CD14-positive monocyte (primary cell): ENCODE data around the gene DNAI1. TPM values are rescaled to one million over a fixed set of nuclear protein-coding genes. Genes with fewer than 3 reads are reported as not detected.

Experiments
- DNase-seq, 3 donors: peaks; one replicate each; pipeline ENCODE4 v3.0.0-alpha.2; 2011 to 2022
- H2AFZ ChIP-seq: 2 replicates; pipeline ENCODE4 v1.6.0; 2012; ENCODE audit warnings: mild to moderate bottlenecking, low read depth, low read length, inconsistent platforms; ENCODE audit not compliant: insufficient read depth, poor library complexity, severe bottlenecking
- H3K27ac ChIP-seq, 2 donors: 1 replicate in 1 of 2; 2 replicates in 1 of 2; pipeline ENCODE4 v1.5.1; 2012 to 2013; ENCODE audit warnings: low read length in 2 of 2, control low read depth in 1 of 2, inconsistent platforms in 1 of 2, low read depth in 1 of 2, mild to moderate bottlenecking in 1 of 2
- H3K27me3 ChIP-seq, 2 donors: one replicate each; pipeline versions ENCODE4 v1.6.0 to v1.6.1; 2011 to 2013; ENCODE audit warnings: low read length in 2 of 2; ENCODE audit not compliant: control insufficient read depth in 2 of 2, insufficient read depth in 2 of 2
- H3K36me3 ChIP-seq, 2 donors: replicated peaks in 1 of 2; 1 replicate in 1 of 2; 2 replicates in 1 of 2; pipeline versions ENCODE4 v1.5.1 to v1.6.1; 2012 to 2013; ENCODE audit warnings: low read length in 2 of 2, control low read depth in 1 of 2, inconsistent platforms in 1 of 2, mild to moderate bottlenecking in 1 of 2; ENCODE audit not compliant: insufficient read depth in 2 of 2, control insufficient read depth in 1 of 2
- H3K4me1 ChIP-seq, 2 donors: 1 replicate in 1 of 2; 2 replicates in 1 of 2; pipeline versions ENCODE4 v1.5.1 to v1.6.1; 2012 to 2013; ENCODE audit warnings: low read length in 2 of 2, control low read depth in 1 of 2, inconsistent platforms in 1 of 2, mild to moderate bottlenecking in 1 of 2, moderate library complexity in 1 of 2; ENCODE audit not compliant: insufficient read depth in 2 of 2, control insufficient read depth in 1 of 2
- H3K4me2 ChIP-seq: replicated peaks from 2 replicates; pipeline ENCODE3; 2012; ENCODE audit warnings: low read length, moderate library complexity, mild to moderate bottlenecking; ENCODE audit not compliant: poor library complexity, severe bottlenecking; ENCODE audit errors: extremely low read depth
- H3K4me3 ChIP-seq, 3 experiments: fragments of 200-600 bp in 1 of 3; sonication (generic) in 1 of 3; replicated peaks in 1 of 3; 1 replicate in 2 of 3; 2 replicates in 1 of 3; pipeline ENCODE4 v1.5.1; 2011 to 2013; ENCODE audit warnings: low read length in 3 of 3, mild to moderate bottlenecking in 3 of 3, control low read depth in 2 of 3, low read depth in 2 of 3, inconsistent platforms in 1 of 3, moderate library complexity in 1 of 3
- H3K79me2 ChIP-seq: 2 replicates; pipeline ENCODE4 v1.6.0; 2012; ENCODE audit warnings: mild to moderate bottlenecking, control low read depth, inconsistent platforms, low read length, moderate library complexity; ENCODE audit not compliant: insufficient read depth
- H3K9ac ChIP-seq: 2 replicates; pipeline ENCODE4 v1.6.0; 2017; ENCODE audit warnings: low read length, mild to moderate bottlenecking; ENCODE audit not compliant: insufficient read depth, poor library complexity, severe bottlenecking
- H3K9me3 ChIP-seq, 2 donors: replicated peaks in 1 of 2; 1 replicate in 1 of 2; 2 replicates in 1 of 2; pipeline versions ENCODE4 v1.5.1 to v1.6.1; 2012 to 2013; ENCODE audit warnings: low read length in 2 of 2, control low read depth in 1 of 2; ENCODE audit not compliant: control insufficient read depth in 1 of 2, insufficient read depth in 1 of 2
- H4K20me1 ChIP-seq: 2 replicates; pipeline ENCODE4 v1.6.0; 2012; ENCODE audit warnings: mild to moderate bottlenecking, low read length, control low read depth, moderate library complexity; ENCODE audit not compliant: insufficient read depth
- H3K27ac Mint-ChIP-seq, 7 donors: one replicate each; pipeline ENCODE4 v1.8.0; 2020; ENCODE audit warnings: mild to moderate bottlenecking in 7 of 7, mixed read lengths in 7 of 7, moderate library complexity in 6 of 7, inconsistent platforms in 2 of 7
- H3K27me3 Mint-ChIP-seq, 3 donors: one replicate each; pipeline ENCODE4 v1.8.0; 2021 to 2022; ENCODE audit warnings: low read depth in 3 of 3, mild to moderate bottlenecking in 3 of 3, mixed read lengths in 3 of 3, moderate library complexity in 3 of 3, inconsistent platforms in 1 of 3
- H3K36me3 Mint-ChIP-seq, 2 donors: one replicate each; pipeline ENCODE4 v1.8.0; 2020; ENCODE audit warnings: mixed read lengths in 2 of 2, inconsistent platforms in 1 of 2, mild to moderate bottlenecking in 1 of 2
- H3K4me1 Mint-ChIP-seq: one replicate; pipeline ENCODE4 v1.8.0; 2020; ENCODE audit warnings: mild to moderate bottlenecking, mixed read lengths
- H3K4me3 Mint-ChIP-seq, 2 donors: one replicate each; pipeline ENCODE4 v1.8.0; 2020; ENCODE audit warnings: mild to moderate bottlenecking in 2 of 2, mixed read lengths in 2 of 2, moderate library complexity in 1 of 2
- H3K9me3 Mint-ChIP-seq, 7 donors: one replicate each; pipeline ENCODE4 v1.8.0; 2020 to 2022; ENCODE audit warnings: mixed read lengths in 7 of 7, mild to moderate bottlenecking in 6 of 7, moderate library complexity in 6 of 7, inconsistent platforms in 2 of 7
- WGBS: methylation state at CpG from one replicate; pipeline ENCODE4 v1.1.5; 2013; ENCODE audit warnings: missing lambda C conversion rate; ENCODE audit not compliant: insufficient coverage; 5-methylcytosine and 5-hydroxymethylcytosine counted together
- intact Hi-C, 2 donors: fragments of 100-400 bp; cut with micrococcal nuclease; formaldehyde crosslinking; loops; one replicate each; pipeline versions ENCODE4 v1.15.0 to v1.15.1; 2023
- polyA plus RNA-seq, 3 donors: library from polyadenylated mRNA; depleted of rRNA in 1 of 3; unstranded in 2 of 3; stranded (reverse) in 1 of 3; fragments of 300-500 nt in 2 of 3; fragments of >200 nt in 1 of 3; fragmentation: Illumina TruSeq in 2 of 3; gene quantifications; 1 replicate in 2 of 3; 2 replicates in 1 of 3; pipeline ENCODE4 v1.2.3, GENCODE V29; 2012 to 2021
- TF ChIP-seq, protein P1 (sequence below): fragments of 200-600 bp; IDR thresholded peaks from one replicate; pipeline ENCODE4 v1.8.0; 2022; ENCODE audit warnings: antibody characterized with exemption, mild to moderate bottlenecking

DNAI1 gene
- polyA plus RNA-seq, 3 donors, result not detected

DNA sequence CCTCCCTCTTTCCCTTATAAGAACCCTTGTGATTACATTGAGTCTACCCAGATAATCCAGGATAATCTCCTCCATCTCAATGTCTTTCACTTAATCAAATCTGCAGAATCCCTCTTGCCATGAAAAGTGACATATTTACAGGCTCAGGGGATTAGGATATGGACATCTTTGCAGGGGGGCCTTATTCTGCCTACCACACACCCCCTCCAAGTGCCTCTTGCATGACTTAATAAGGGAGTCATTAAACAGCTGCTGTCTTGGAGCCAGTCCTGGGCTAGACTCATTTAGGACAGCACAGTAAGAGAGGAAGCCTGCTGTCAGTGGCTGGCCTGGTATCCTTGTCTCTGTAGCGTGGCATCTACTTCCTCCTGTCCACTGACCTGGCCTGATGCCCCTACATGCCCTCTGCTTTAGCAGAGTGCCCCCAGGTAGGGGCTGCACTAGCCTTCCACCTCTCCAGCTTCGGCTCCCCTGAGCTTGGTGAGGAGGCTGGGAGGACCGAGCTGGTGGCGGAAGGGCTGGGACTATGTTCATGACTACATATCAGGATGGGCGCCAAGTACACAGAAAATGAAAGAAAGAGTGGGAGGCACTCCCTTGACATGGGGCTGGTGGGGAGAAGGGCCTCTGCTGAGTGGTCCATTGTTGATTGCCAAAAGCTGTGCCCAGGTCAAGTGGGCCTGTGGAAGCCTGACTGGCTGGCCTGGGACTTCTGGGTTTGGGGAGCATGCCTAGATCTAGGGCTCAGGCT is 46.9 kb downstream of the DNAI1 start:
- H3K79me2 ChIP-seq, result no peaks in the 10 kb centered on the region
- no peak for DNase-seq
- TF ChIP-seq, protein P1, sequence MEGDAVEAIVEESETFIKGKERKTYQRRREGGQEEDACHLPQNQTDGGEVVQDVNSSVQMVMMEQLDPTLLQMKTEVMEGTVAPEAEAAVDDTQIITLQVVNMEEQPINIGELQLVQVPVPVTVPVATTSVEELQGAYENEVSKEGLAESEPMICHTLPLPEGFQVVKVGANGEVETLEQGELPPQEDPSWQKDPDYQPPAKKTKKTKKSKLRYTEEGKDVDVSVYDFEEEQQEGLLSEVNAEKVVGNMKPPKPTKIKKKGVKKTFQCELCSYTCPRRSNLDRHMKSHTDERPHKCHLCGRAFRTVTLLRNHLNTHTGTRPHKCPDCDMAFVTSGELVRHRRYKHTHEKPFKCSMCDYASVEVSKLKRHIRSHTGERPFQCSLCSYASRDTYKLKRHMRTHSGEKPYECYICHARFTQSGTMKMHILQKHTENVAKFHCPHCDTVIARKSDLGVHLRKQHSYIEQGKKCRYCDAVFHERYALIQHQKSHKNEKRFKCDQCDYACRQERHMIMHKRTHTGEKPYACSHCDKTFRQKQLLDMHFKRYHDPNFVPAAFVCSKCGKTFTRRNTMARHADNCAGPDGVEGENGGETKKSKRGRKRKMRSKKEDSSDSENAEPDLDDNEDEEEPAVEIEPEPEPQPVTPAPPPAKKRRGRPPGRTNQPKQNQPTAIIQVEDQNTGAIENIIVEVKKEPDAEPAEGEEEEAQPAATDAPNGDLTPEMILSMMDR, result no peak
- no peak overlapping the region for H3K4me2 ChIP-seq
- H3K36me3 ChIP-seq, result no peaks in the 10 kb centered on the region
- H3K9ac ChIP-seq, result no peak overlapping the region
- Mint-ChIP-seq H3K4me3 (no peak overlapping the region), H3K36me3 (no peaks in the 10 kb centered on the region), H3K27ac (no peak overlapping the region), H3K4me1 (peaks cover under 1% of the 10 kb centered on the region), H3K9me3 (no peaks in the 10 kb centered on the region), H3K27me3 (peaks cover 5 to 7% (median 6%) of the 10 kb centered on the region in 3 donors)
- H4K20me1 ChIP-seq, result no peaks in the 10 kb centered on the region
- H3K9me3 ChIP-seq, result no peaks in the 10 kb centered on the region
- 100% methylated on average over 4 of the region's 5 CpGs for WGBS
- H2AFZ ChIP-seq, result no peak overlapping the region
- intact Hi-C loops, result no loop called here
- H3K27me3 ChIP-seq, result no peaks in the 10 kb centered on the region
- no peak overlapping the region for H3K4me3 ChIP-seq
- no peaks in the 10 kb centered on the region for H3K4me1 ChIP-seq
- H3K27ac ChIP-seq, result no peak overlapping the region

DNA sequence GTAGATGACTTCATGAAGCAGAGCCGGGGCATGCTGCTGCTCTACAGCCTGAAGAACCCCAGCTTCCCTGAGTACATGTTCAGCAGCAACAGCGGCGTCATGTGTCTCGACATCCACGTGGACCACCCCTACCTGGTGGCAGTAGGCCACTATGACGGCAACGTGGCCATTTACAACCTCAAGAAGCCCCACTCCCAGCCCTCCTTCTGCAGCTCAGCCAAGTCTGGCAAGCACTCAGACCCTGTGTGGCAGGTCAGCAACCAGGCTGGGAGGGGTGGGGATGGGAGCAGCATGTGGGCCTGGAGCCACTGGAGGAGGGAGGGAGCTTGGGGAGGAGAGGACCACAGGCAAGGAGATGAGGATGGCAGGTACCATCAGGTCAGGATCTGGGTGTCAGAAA is 48.0 kb downstream of the DNAI1 start:
- Histone ChIP-seq H3K36me3 (no peaks in the 10 kb centered on the region), H3K79me2 (no peaks in the 10 kb centered on the region), H3K4me2 (no peak overlapping the region), H3K4me1 (no peaks in the 10 kb centered on the region), H4K20me1 (no peaks in the 10 kb centered on the region), H3K9ac (no peak overlapping the region), H2AFZ (no peak overlapping the region), H3K27ac (no peak overlapping the region), H3K9me3 (no peaks in the 10 kb centered on the region), H3K4me3 (no peak overlapping the region), H3K27me3 (no peaks in the 10 kb centered on the region)
- Mint-ChIP-seq H3K4me1 (no peaks in the 10 kb centered on the region), H3K36me3 (no peaks in the 10 kb centered on the region), H3K27ac (no peak overlapping the region), H3K27me3 (peaks cover 5 to 10% (median 6%) of the 10 kb centered on the region in 3 donors), H3K9me3 (no peaks in the 10 kb centered on the region), H3K4me3 (no peak overlapping the region)
- intact Hi-C loops, result no loop called here
- 83% methylated on average over 5 of the region's 7 CpGs for WGBS
- TF ChIP-seq, protein P1, result no peak
- no peak for DNase-seq
